Ishikawa (cell line): ENCODE data around the gene MAST4.

Experiments used
- CEBPB ChIP-seq: IDR thresholded peaks from 2 replicates; pipeline ENCODE4 v1.6.1; 2012
- CREB1 ChIP-seq: IDR thresholded peaks from 2 replicates; pipeline ENCODE4 v1.6.1; 2012; ENCODE audit warnings: low read depth
- EGR1 ChIP-seq: IDR thresholded peaks from 2 replicates; pipeline ENCODE4 v1.6.1; 2012
- EP300 ChIP-seq: IDR thresholded peaks from 2 replicates; pipeline ENCODE4 v1.6.1; 2012; ENCODE audit warnings: borderline replicate concordance
- FOXM1 ChIP-seq: IDR thresholded peaks from 2 replicates; pipeline ENCODE4 v1.6.1; 2012; ENCODE audit warnings: low read depth, borderline replicate concordance
- MAX ChIP-seq: IDR thresholded peaks from 2 replicates; pipeline ENCODE4 v1.6.1; 2012
- NFIC ChIP-seq: IDR thresholded peaks from 2 replicates; pipeline ENCODE4 v1.6.1; 2012
- RAD21 ChIP-seq: IDR thresholded peaks from 2 replicates; pipeline ENCODE4 v1.6.1; 2012; ENCODE audit warnings: low read depth
- REST ChIP-seq: IDR thresholded peaks from 2 replicates; pipeline ENCODE4 v1.6.1; 2012; ENCODE audit warnings: low read depth, mild to moderate bottlenecking
- TAF1 ChIP-seq: IDR thresholded peaks from 2 replicates; pipeline ENCODE4 v1.6.1; 2012; ENCODE audit warnings: low read depth, mild to moderate bottlenecking
- TCF12 ChIP-seq: IDR thresholded peaks from 2 replicates; pipeline ENCODE4 v1.6.1; 2012; ENCODE audit warnings: low read depth
- TEAD4 ChIP-seq: IDR thresholded peaks from 2 replicates; pipeline ENCODE4 v1.6.1; 2012
- USF1 ChIP-seq: IDR thresholded peaks from 2 replicates; pipeline ENCODE4 v1.6.1; 2012
- YY1 ChIP-seq: IDR thresholded peaks from 2 replicates; pipeline ENCODE4 v1.6.1; 2012; ENCODE audit warnings: low read depth
- ZBTB7A ChIP-seq: IDR thresholded peaks from 2 replicates; pipeline ENCODE4 v1.6.1; 2012; ENCODE audit warnings: low read depth

The MAST4 gene

GRCh38 chr5:67035098-67035740 lies 439.0 kb downstream of the MAST4 start:
- TF ChIP-seq RAD21 (no peak), TEAD4 (no peak), CEBPB (no peak)

GRCh38 chr5:67037171-67037570 lies 441.0 kb downstream of the MAST4 start:
- no peak for TF ChIP-seq MAX
- TF ChIP-seq REST, result no peak
- TF ChIP-seq EP300, result no peak
- no peak for TF ChIP-seq CREB1
- no peak for TF ChIP-seq EGR1

- TF ChIP-seq ZBTB7A (no peak), CEBPB (no peak), EP300 (no peak), NFIC (no peak), TAF1 (no peak), TEAD4 (no peak)
Observed at GRCh38 chr5:67038817-67039603, 442.8 kb downstream of the MAST4 start.

GRCh38 chr5:67042176-67043003 lies 446.2 kb downstream of the MAST4 start:
- no peak for TF ChIP-seq RAD21
- TF ChIP-seq EP300, result no peak
- TF ChIP-seq CEBPB, result no peak
- TF ChIP-seq ZBTB7A, result no peak
- TF ChIP-seq YY1, result no peak
- TF ChIP-seq REST, result no peak
- no peak for TF ChIP-seq CREB1
- TF ChIP-seq USF1, result no peak
- TF ChIP-seq MAX, result no peak
- TF ChIP-seq FOXM1, result no peak
- TF ChIP-seq TAF1, result no peak
- TF ChIP-seq TCF12, result no peak
- no peak for TF ChIP-seq EGR1

GRCh38 chr5:67043796-67044511 lies 447.8 kb downstream of the MAST4 start:
- no peak for TF ChIP-seq USF1
- no peak for TF ChIP-seq TAF1
- TF ChIP-seq EGR1, result no peak
- TF ChIP-seq RAD21, result no peak
- no peak for TF ChIP-seq TCF12
- TF ChIP-seq CEBPB, result no peak
- no peak for TF ChIP-seq REST
- TF ChIP-seq YY1, result no peak
- TF ChIP-seq EP300, result no peak
- no peak for TF ChIP-seq TEAD4
- no peak for TF ChIP-seq ZBTB7A
- no peak for TF ChIP-seq NFIC
- TF ChIP-seq MAX, result no peak
- TF ChIP-seq FOXM1, result no peak
- TF ChIP-seq CREB1, result no peak
